GM06990 (cell line): ENCODE measurements around the gene MT1A.

ENCODE experiments used
- DNase-seq: peaks from one replicate; pipeline ENCODE4 v3.0.0-alpha.2; 2011; ENCODE audit not compliant: insufficient read length; ENCODE audit errors: extremely low read depth
- H3K27me3 ChIP-seq: replicated peaks from 2 replicates; pipeline ENCODE4 v1.6.0; 2011; ENCODE audit warnings: low read length; ENCODE audit not compliant: control insufficient read depth, insufficient read depth
- H3K36me3 ChIP-seq: 2 replicates; pipeline ENCODE4 v1.5.1; 2011; ENCODE audit warnings: low read length; ENCODE audit not compliant: control insufficient read depth, insufficient read depth
- H3K4me3 ChIP-seq: replicated peaks from 2 replicates; pipeline ENCODE4 v1.5.1; 2011; ENCODE audit warnings: low read depth, mild to moderate bottlenecking, control low read depth, low read length
- CTCF ChIP-seq: IDR thresholded peaks from 2 replicates; pipeline ENCODE4 v1.5.1; 2011; ENCODE audit warnings: low read length, control low read depth, mild to moderate bottlenecking, inconsistent platforms; ENCODE audit not compliant: insufficient read depth, poor library complexity, severe bottlenecking

MT1A gene

GRCh38 chr16:56684926-56685590, 46.6 kb downstream of the MT1A start:
- no peak for TF ChIP-seq CTCF
- H3K27me3 ChIP-seq: no peaks in the 10 kb centered on the region; the same call in none of the 2 replicates
- DNase-seq: no peak
- no peaks in the 10 kb centered on the region for H3K36me3 ChIP-seq
- no peak overlapping the region for H3K4me3 ChIP-seq

GRCh38 chr16:56686758-56687157, 48.3 kb downstream of the MT1A start:
- H3K36me3 ChIP-seq: no peaks in the 10 kb centered on the region

DNA sequence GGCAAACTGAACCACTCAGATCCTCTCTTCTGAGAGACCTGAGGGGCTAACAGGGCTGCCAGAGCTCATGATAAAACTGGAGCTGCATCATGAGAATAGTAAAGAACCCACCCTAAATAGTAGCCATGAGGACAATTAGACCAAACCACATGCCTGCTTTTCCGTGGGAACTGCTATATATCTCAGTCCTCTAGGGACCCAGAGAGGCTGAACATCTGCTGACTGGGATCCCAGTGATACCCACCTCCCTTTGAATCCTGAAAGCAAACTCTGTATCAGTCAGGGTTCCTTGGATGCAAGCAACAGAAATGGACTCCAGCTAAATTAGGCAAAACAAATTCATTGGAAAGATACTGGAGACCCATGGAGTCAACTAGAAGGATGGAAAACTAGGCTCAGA, 50.3 kb downstream of the MT1A start:
- no peak overlapping the region for H3K4me3 ChIP-seq
- no peak for DNase-seq
- no peaks in the 10 kb centered on the region for H3K36me3 ChIP-seq
- no peak for TF ChIP-seq CTCF
- no peaks in the 10 kb centered on the region; the same call in none of the 2 replicates for H3K27me3 ChIP-seq

More at GRCh38 chr16:56686758-56687157, 48.3 kb downstream of the MT1A start:
- TF ChIP-seq CTCF: no peak
- DNase-seq: no peak
- H3K4me3 ChIP-seq: no peak overlapping the region
- H3K27me3 ChIP-seq: no peaks in the 10 kb centered on the region; the same call in none of the 2 replicates

- Histone ChIP-seq H3K4me3 (no peak overlapping the region), H3K36me3 (no peaks in the 10 kb centered on the region), H3K27me3 (no peaks in the 10 kb centered on the region; the same call in none of the 2 replicates)
- no peak for TF ChIP-seq CTCF
- no peak for DNase-seq
Measured at GRCh38 chr16:56689171-56689570, 50.7 kb downstream of the MT1A start.
